NCI-H1930 (cell line): ENCODE data around the gene MYZAP.
A peak's percentile ranks its signal among the peaks of the same experiment; 100 is the strongest.

Experiments
- DNase-seq, 2 experiments: peaks; one replicate each; lab custom pipeline; 2025; lab: John Stamatoyannopoulos, UW

Gene MYZAP

GRCh38 chr15:57697588-57697987 is 105.9 kb downstream of the MYZAP start:
- no peak for DNase-seq

DNA sequence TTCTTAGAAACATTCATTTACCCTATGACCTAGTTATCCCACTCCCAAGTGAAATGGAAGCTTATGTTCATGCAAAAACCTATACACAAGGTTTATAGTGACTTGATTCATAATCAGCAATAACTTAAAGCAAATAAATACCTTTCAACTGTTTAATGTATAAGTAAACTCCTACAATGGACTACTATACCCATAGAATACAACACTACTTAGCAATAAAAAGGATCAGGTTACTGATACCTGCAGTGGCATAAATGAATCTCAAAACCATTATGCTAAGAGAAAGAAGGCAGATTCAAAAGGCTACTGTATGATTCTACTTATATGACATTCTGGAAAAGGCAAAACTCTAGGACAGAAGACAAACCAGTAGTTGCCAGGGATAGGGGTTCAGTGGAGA is 106.5 kb downstream of the MYZAP start:
- DNase-seq, result no peak

GRCh38 chr15:57698991-57699390 is 107.3 kb downstream of the MYZAP start:
- DNase-seq, result no peak

GRCh38 chr15:57703387-57703786 is 111.7 kb downstream of the MYZAP start:
- no peak for DNase-seq

GRCh38 chr15:57704441-57704840 is 112.7 kb downstream of the MYZAP start:
- no peak for DNase-seq

DNA sequence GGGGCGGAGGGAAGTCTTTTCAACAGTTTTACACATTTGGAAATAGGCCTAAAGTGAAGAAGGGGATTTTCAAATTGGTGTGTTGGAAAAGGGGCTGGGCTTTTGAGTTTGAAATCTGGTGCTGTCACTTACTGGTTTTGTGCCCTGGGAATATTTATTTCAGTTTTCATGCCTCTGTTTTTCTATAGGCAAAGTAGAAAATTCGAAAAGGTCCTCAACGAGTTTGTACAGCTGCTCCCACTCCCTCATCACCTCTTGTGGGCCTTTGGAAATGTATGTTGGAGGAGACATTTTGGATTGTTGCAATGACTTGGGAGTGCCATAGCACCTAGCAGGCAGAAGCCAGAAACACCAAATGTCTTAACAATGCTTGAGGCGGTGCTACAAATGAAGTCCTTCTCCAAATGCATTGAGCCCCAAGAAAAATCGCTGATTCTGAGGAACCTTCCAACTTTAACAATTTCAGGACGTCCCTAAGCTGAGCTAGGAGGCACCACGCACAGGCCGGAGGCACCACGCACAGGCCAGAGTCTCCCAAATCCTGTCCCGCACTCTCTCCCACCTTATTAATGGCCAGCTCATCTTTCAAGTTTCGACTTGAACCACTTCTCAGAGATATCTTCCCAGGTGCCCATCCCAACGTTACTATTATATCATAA is 114.2 kb downstream of the MYZAP start:
- no peak for DNase-seq

- peak; percentile 76 to 83 for DNase-seq
These were observed 114.9 kb downstream of the MYZAP start, which contains the start of gene POLR2M for GRCh38 chr15:57706405-57707209. POLR2M (plus strand) TSS chr15:57706714; CDS start chr15:57706843, 129 bp downstream.

DNA sequence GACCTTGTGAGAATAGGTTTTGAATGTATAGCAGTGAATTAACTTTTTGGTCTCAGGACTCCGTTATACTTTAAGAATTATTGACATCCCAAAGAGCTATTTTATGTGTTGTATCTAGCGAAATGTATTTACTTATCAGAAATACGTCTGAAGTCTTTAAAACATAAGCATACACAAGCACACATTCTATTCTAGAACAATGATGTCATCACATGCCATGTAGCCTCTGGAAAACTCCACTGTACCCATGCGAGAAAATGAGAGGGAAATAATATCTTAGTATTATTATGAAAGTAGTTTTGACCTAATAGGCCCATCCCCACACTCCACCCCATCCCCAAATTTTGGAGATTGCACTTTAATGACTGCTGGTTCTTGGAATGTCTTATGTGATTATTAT is 116.3 kb downstream of the MYZAP start:
- no peak for DNase-seq

- no peak for DNase-seq
These were observed 126.6 kb downstream of the MYZAP start for GRCh38 chr15:57718309-57718708.

GRCh38 chr15:57720867-57721266 is 129.2 kb downstream of the MYZAP start:
- no peak for DNase-seq

DNA sequence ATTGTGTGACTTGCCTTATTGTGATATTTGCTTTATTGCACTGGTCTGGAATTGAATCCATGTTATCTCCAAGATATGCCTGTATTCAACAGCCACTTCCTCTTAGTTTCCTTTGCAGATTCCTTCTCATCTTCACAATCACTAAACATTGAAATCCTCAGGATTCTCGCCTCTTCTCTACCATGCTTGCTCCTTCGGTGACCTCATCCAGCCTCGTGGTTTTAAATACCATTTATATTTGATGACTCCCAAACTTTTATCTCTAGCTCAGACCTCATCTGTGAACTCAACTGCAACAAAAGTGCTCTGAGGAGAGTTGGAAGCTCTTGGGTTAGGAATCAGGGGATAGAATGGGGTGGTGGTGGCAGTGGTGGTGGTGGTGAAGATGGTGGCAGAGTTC is 134.7 kb downstream of the MYZAP start:
- no peak for DNase-seq

DNA sequence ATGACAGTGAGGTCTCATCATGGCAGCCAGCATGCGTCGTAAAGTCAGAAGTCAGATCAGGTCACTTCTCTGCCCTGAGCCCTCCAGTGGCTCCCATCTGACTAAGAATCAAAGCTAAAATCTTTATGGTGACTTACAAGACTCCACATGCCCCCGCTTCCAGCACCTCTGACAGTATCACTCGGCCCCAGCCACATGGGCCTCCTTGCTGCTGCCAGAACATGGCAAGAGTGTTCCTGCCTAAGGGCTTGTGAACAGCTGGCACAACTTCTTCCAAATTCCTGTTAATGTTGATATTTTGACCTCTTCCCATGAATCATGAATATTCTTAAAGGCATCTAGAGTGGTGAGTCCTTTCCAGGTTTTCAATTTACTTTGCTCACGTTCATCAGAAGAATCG is 135.3 kb downstream of the MYZAP start:
- DNase-seq, result no peak

- no peak for DNase-seq
These were observed 136.7 kb downstream of the MYZAP start for GRCh38 chr15:57728436-57728835.

- no peak for DNase-seq
These were observed 139.2 kb downstream of the MYZAP start for GRCh38 chr15:57730876-57731275.

DNA sequence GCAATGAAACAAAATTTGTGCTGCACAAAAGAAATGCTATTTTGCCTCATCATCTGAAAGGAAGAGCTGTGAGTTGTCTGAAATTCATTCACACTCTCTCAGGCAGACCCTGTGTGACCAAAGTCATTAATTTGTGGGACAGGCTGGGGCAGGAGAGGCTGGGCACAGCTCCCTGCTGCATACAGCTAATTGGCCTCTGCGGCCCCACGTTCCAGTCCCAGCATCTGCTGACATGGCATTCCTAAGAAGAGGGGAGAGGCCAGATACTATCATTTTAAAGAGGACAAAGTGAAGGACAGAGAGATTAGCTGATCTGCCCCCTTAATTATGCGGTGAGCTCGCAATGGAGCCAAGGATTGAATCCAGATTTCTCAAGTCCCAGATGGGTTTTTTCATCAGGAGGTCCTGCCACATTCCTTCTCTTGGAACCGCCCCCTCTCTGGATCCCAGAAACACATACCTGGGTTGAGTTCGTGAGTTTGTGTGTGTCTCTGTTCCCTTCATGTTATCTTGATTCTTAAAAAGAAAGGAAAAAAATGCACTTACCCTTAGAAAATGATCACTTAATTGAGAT is 139.9 kb downstream of the MYZAP start:
- no peak for DNase-seq

- DNase-seq, result peak in 1 of 2 experiments; percentile 47
These were observed 141.0 kb downstream of the MYZAP start for GRCh38 chr15:57732526-57733331.

- no peak for DNase-seq
These were observed 143.2 kb downstream of the MYZAP start for GRCh38 chr15:57734860-57735259.
